ENCODE data around the gene HIBCH. TPM values are rescaled to one million over a fixed set of nuclear protein-coding genes. Genes with fewer than 3 reads are reported as not detected.

Gene HIBCH
- total and polyA plus RNA-seq, 9 of the 15 experiments (the other 6 are each of a cell fraction or from before 2014, with no cell fraction given) = 17.0 to 65.4 (median 28.3) TPM

DNA sequence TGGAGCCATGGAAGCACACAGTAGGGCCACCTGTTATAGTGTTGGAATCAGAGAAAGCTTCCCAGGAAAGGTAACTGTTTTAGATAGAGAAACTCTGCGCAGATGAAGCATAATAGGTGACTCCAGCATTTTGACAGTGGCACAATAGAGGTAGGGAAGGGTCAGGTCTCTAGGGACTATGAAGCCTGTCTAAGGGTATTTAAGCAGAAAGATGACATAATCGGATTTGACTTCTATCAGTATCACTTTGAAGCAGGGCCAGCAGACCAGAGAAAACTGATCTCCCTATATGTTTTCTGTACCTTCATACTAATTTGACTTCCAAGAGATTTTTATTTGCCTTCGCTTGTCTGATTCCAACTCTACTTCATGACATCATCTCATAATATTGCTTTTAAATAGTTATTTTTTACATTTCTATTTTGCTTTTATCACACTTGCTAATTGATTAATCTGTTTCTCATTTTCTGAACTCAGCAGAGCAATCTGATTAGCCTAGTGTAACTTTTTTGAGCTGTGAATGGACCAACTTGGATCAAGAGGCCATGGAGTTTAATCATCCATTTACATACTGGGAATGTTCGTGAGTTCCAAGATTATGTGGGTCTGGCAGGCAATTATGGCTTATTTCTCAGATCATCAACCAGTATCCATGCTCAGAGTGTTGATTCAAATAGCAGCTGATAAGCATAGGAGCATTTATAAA is 8.4 kb upstream of the HIBCH start:
- POLR2A ChIA-PET = no interaction called here

DNA sequence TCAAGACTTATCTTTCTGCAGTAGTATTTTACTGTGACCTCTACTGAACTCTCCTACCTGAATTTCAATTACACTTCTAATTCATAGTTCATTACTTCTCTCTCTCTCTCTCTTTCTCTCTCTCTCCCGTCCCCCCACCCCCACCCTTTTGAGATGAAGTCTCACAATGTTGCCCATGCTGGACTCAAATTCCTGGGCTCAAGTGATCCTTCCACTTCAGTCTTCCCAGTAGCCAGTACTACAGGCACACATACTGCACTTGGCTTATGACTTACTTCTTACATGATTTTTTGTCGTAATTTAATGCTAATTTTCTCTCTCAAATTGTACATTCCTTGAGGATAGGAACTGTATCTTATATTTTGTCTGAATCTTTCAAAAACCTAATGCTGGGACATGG is 6.0 kb upstream of the HIBCH start:
- ChIA-PET CTCF (ENCODE audit: low intra/inter-chr PET ratio) (no interaction called here), POLR2A (no interaction called here)
- TF ChIP-seq CC2D1A (IDR thresholded peaks at IDR 0.05) (no peak), ARNT (IDR thresholded peaks at IDR 0.05) (no peak), SRSF1 (IDR thresholded peaks at IDR 0.05; ENCODE audit: low read depth, low read length) (no peak), RBM34 (IDR thresholded peaks at IDR 0.05; ENCODE audit: borderline replicate concordance, insufficient read depth, low read length) (no peak), EP400 (IDR thresholded peaks at IDR 0.05) (no peak), MBD2 (IDR thresholded peaks at IDR 0.05; ENCODE audit: borderline replicate concordance, low read depth) (no peak), PHTF2 (CRISPR knock-in tag; IDR thresholded peaks at IDR 0.05) (no peak), ZNF76 (CRISPR knock-in tag; IDR thresholded peaks at IDR 0.05; ENCODE audit: borderline replicate concordance) (no peak), ZC3H8 (IDR thresholded peaks at IDR 0.05) (no peak), SREBF2 (CRISPR knock-in tag; IDR thresholded peaks at IDR 0.05) (no peak)
- TF ChIP-seq, protein P1, sequence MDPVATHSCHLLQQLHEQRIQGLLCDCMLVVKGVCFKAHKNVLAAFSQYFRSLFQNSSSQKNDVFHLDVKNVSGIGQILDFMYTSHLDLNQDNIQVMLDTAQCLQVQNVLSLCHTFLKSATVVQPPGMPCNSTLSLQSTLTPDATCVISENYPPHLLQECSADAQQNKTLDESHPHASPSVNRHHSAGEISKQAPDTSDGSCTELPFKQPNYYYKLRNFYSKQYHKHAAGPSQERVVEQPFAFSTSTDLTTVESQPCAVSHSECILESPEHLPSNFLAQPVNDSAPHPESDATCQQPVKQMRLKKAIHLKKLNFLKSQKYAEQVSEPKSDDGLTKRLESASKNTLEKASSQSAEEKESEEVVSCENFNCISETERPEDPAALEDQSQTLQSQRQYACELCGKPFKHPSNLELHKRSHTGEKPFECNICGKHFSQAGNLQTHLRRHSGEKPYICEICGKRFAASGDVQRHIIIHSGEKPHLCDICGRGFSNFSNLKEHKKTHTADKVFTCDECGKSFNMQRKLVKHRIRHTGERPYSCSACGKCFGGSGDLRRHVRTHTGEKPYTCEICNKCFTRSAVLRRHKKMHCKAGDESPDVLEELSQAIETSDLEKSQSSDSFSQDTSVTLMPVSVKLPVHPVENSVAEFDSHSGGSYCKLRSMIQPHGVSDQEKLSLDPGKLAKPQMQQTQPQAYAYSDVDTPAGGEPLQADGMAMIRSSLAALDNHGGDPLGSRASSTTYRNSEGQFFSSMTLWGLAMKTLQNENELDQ (CRISPR knock-in tag; IDR thresholded peaks at IDR 0.05; ENCODE audit: borderline replicate concordance) = no peak

More for the DNA sequence above, 8.4 kb upstream of the HIBCH start:
- in situ Hi-C loops (cut with MboI) = no loop called here
- FAIRE-seq (no peak), DNase-seq (ENCODE audit: extremely low read depth in 1 of 4, low spot score in 3 of 4) (no peak), ATAC-seq (no peak)
- BruUV-seq (replicated peaks) = no TSS peak
- H3K27me3 ChIP-seq (ENCODE audit: control insufficient read depth in 2 of 2, insufficient read depth in 2 of 2, low read length in 2 of 2) = no peaks in the 10 kb centered on the region
- intact Hi-C loops (cut with micrococcal nuclease) = no loop called here
- CTCF ChIA-PET (ENCODE audit: low intra/inter-chr PET ratio) = no interaction called here
- no peak overlapping the region for H3K9ac ChIP-seq (ENCODE audit: insufficient read depth in 1 of 2, low read depth in 2 of 2, low read length in 2 of 2)
- WGBS (ENCODE audit: insufficient coverage, low coverage, missing lambda C conversion rate) = 52% methylated on average over 4 of the region's 4 CpGs
- no peak overlapping the region for H2AFZ ChIP-seq (ENCODE audit: low read depth, low read length)
- H3K36me3 ChIP-seq (ENCODE audit: control insufficient read depth, insufficient read depth, low read length) = no peaks in the 10 kb centered on the region
- H3K79me2 ChIP-seq (ENCODE audit: control insufficient read depth, insufficient read depth, low read length) = no peaks in the 10 kb centered on the region
- H3K9me3 ChIP-seq (replicated peaks; ENCODE audit: control insufficient read depth, insufficient read depth, low read depth, low read length) = no peaks in the 10 kb centered on the region
- H3K27ac ChIP-seq (ENCODE audit: extremely low read depth, low read depth, low read length) = no peak overlapping the region
- no peak overlapping the region for H3K4me3 ChIP-seq
- peak; percentile 62 for TF ChIP-seq ZKSCAN1 (IDR thresholded peaks at IDR 0.05; ENCODE audit: low read depth, low read length)
- TF ChIP-seq, protein P2, sequence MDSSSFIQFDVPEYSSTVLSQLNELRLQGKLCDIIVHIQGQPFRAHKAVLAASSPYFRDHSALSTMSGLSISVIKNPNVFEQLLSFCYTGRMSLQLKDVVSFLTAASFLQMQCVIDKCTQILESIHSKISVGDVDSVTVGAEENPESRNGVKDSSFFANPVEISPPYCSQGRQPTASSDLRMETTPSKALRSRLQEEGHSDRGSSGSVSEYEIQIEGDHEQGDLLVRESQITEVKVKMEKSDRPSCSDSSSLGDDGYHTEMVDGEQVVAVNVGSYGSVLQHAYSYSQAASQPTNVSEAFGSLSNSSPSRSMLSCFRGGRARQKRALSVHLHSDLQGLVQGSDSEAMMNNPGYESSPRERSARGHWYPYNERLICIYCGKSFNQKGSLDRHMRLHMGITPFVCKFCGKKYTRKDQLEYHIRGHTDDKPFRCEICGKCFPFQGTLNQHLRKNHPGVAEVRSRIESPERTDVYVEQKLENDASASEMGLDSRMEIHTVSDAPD (CRISPR knock-in tag; IDR thresholded peaks at IDR 0.05) = no peak
- no peaks in the 10 kb centered on the region for H4K20me1 ChIP-seq (replicated peaks; ENCODE audit: control insufficient read depth, insufficient read depth, low read length)
- H3K9me1 ChIP-seq (ENCODE audit: control insufficient read depth, insufficient read depth, low read length) = no peaks in the 10 kb centered on the region
- no peak overlapping the region for H3K4me2 ChIP-seq (ENCODE audit: insufficient read depth, low read length)
- peaks cover 0 to under 1% of the 10 kb centered on the region in 2 experiments; a peak in 3 of 5 replicates for H3K4me1 ChIP-seq (replicated peaks in 1 of 2; ENCODE audit: control insufficient read depth in 2 of 2, insufficient read depth in 2 of 2, low read length in 2 of 2)

More for the DNA sequence above, 6.0 kb upstream of the HIBCH start:
- no peaks in the 10 kb centered on the region for H3K79me2 ChIP-seq (ENCODE audit: control insufficient read depth, insufficient read depth, low read length)
- BruUV-seq (replicated peaks) = no TSS peak
- peaks cover 0 to 7% of the 10 kb centered on the region in 2 experiments; a peak in 4 of 5 replicates for H3K4me1 ChIP-seq (replicated peaks in 1 of 2; ENCODE audit: control insufficient read depth in 2 of 2, insufficient read depth in 2 of 2, low read length in 2 of 2)
- H2AFZ ChIP-seq (ENCODE audit: low read depth, low read length) = no peak overlapping the region
- no peaks in the 10 kb centered on the region for H4K20me1 ChIP-seq (replicated peaks; ENCODE audit: control insufficient read depth, insufficient read depth, low read length)
- H3K9me3 ChIP-seq (replicated peaks; ENCODE audit: control insufficient read depth, insufficient read depth, low read depth, low read length) = no peaks in the 10 kb centered on the region
- in situ Hi-C loops (cut with MboI) (no loop called here), intact Hi-C loops (cut with micrococcal nuclease) (no loop called here)
- H3K36me3 ChIP-seq (ENCODE audit: control insufficient read depth, insufficient read depth, low read length) = no peaks in the 10 kb centered on the region
- H3K4me3 ChIP-seq = no peak overlapping the region
- FAIRE-seq (no peak), ATAC-seq (no peak), DNase-seq (ENCODE audit: extremely low read depth in 1 of 4, low spot score in 3 of 4) (no peak)
- no peaks in the 10 kb centered on the region for H3K27me3 ChIP-seq (ENCODE audit: control insufficient read depth in 2 of 2, insufficient read depth in 2 of 2, low read length in 2 of 2)
- no peak overlapping the region for H3K9ac ChIP-seq (ENCODE audit: insufficient read depth in 1 of 2, low read depth in 2 of 2, low read length in 2 of 2)
- no peaks in the 10 kb centered on the region for H3K9me1 ChIP-seq (ENCODE audit: control insufficient read depth, insufficient read depth, low read length)
- WGBS (ENCODE audit: insufficient coverage, low coverage, missing lambda C conversion rate) = 17% methylated on average over 1 of the region's 2 CpGs
- H3K4me2 ChIP-seq (ENCODE audit: insufficient read depth, low read length) = no peak overlapping the region
- no peak overlapping the region for H3K27ac ChIP-seq (ENCODE audit: extremely low read depth, low read depth, low read length)

All from K562 (cell line).